ENCODE measurements around the gene PDCD2. TPM values are rescaled to one million over a fixed set of nuclear protein-coding genes. Genes with fewer than 3 reads are reported as not detected.

Gene PDCD2
- total RNA-seq, 4 donors from 2014 or later, result 52.0 to 59.3 (median 56.1) TPM

GRCh38 chr6:170554796-170555137 lies 29.7 kb downstream of the PDCD2 start:
- peak overlapping the region; percentile 52 to 95 (median 94) for H3K27ac ChIP-seq
- H3K4me1 ChIP-seq, result peaks cover 17 to 52% (median 30%) of the 10 kb centered on the region in 3 donors
- 0 to 2% methylated on average over 5 to 7 of the region's 7 CpGs for WGBS, 2 donors (ENCODE audit: low coverage in 1 of 2)
- peak overlapping the region; percentile 50 to 81 for H3K4me3 ChIP-seq
- ATAC-seq, result no peak
- no peaks in the 10 kb centered on the region for H3K9me3 ChIP-seq
- no peaks in the 10 kb centered on the region for H3K27me3 ChIP-seq
- H3K36me3 ChIP-seq, result peaks cover 0 to 38% of the 10 kb centered on the region in 2 donors
- no peak for TF ChIP-seq POLR2A (IDR thresholded peaks at IDR 0.05)

GRCh38 chr6:170554013-170554795 lies 30.2 kb downstream of the PDCD2 start, which contains the start of gene TBP:
TBP (plus strand) TSS chr6:170554369; CDS start chr6:170557030, 2,661 bp downstream.
- ATAC-seq, result peak; percentile 97
- H3K4me1 ChIP-seq, result peaks cover 18 to 58% (median 31%) of the 10 kb centered on the region in 3 donors
- TF ChIP-seq EP300 (IDR thresholded peaks at IDR 0.05), result no peak
- peak in 1 of 4 experiments; percentile 2 for TF ChIP-seq CTCF (IDR thresholded peaks at IDR 0.05)
- TF ChIP-seq POLR2A (IDR thresholded peaks at IDR 0.05), result peak; percentile 21 to 58
- peak; percentile 90 for TF ChIP-seq POLR2AphosphoS5 (IDR thresholded peaks at IDR 0.05)
- WGBS, 2 donors (ENCODE audit: low coverage in 1 of 2), result 0% methylated on average over 12 to 13 of the region's 51 CpGs
- H3K27me3 ChIP-seq, result no peaks in the 10 kb centered on the region
- peaks cover 0 to 38% of the 10 kb centered on the region in 2 donors for H3K36me3 ChIP-seq
- H3K9me3 ChIP-seq, result no peaks in the 10 kb centered on the region
- H3K27ac ChIP-seq, result peak within 1 kb of the TSS; percentile 91 to 95 (median 94)
- H3K4me3 ChIP-seq, result peak within 1 kb of the TSS; percentile 50 to 81

DNA sequence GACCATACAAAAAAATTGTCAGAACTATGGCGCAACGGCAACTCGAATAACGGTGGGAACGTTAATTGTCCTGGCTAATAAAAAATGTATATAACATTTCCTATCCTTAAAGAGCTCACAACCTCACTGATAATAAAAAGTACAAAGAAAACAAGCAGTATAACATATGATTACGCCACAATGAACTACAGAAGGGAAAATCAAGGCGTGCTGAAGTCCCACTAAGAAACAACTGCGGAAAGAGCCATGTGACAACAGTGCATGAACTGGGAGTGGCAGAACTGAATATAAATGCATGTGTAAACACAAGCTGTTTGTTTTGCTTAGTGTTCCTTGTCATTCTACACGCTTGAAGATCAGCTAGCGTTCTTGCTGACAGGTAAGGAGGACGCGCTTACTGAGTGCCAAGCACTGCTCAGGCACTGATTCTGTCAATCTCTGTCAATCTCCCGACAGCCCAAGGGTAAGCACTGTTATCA lies 30.9 kb downstream of the PDCD2 start:
- H3K27me3 ChIP-seq, result no peaks in the 10 kb centered on the region
- no peaks in the 10 kb centered on the region for H3K9me3 ChIP-seq
- ATAC-seq, result peak; percentile 42
- H3K36me3 ChIP-seq, result peaks cover 0 to 38% of the 10 kb centered on the region in 2 donors
- H3K27ac ChIP-seq, result peak overlapping the region; percentile 91 to 95 (median 94)
- TF ChIP-seq POLR2A (IDR thresholded peaks at IDR 0.05), result no peak
- no peak for TF ChIP-seq CTCF (IDR thresholded peaks at IDR 0.05)
- TF ChIP-seq EP300 (IDR thresholded peaks at IDR 0.05), result no peak
- no peak for TF ChIP-seq POLR2AphosphoS5 (IDR thresholded peaks at IDR 0.05)
- 1% methylated on average over 12 to 13 of the region's 13 CpGs for WGBS, 2 donors (ENCODE audit: low coverage in 1 of 2)
- H3K4me1 ChIP-seq, result peaks cover 19 to 64% (median 31%) of the 10 kb centered on the region in 3 donors
- H3K4me3 ChIP-seq, result peak overlapping the region; percentile 50 to 81

GRCh38 chr6:170552765-170553533 lies 31.5 kb downstream of the PDCD2 start, which contains the start of gene PSMB1:
PSMB1 (minus strand) TSS chr6:170553307; CDS start chr6:170553242, 65 bp downstream.
- Histone ChIP-seq H3K4me3 (peak within 1 kb of the TSS; percentile 50 to 81), H3K27me3 (no peaks in the 10 kb centered on the region), H3K27ac (peak within 1 kb of the TSS; percentile 91 to 95 (median 94)), H3K36me3 (peaks cover 2 to 38% of the 10 kb centered on the region in 2 donors), H3K4me1 (peaks cover 19 to 67% (median 31%) of the 10 kb centered on the region in 3 donors), H3K9me3 (no peaks in the 10 kb centered on the region)
- peak; percentile 82 for ATAC-seq
- 0 to 1% methylated on average over 27 to 32 of the region's 41 CpGs for WGBS, 2 donors (ENCODE audit: low coverage in 1 of 2)
- TF ChIP-seq CTCF (IDR thresholded peaks at IDR 0.05) (peak in 1 of 4 experiments; percentile 10), POLR2AphosphoS5 (IDR thresholded peaks at IDR 0.05) (peak; percentile 98), EP300 (IDR thresholded peaks at IDR 0.05) (no peak), POLR2A (IDR thresholded peaks at IDR 0.05) (peak; percentile 85 to 88)

- peaks cover 26 to 100% of the 10 kb centered on the region in 2 donors for H3K36me3 ChIP-seq
- 13 to 27% methylated on average over 2 of the region's 2 CpGs for WGBS, 2 donors (ENCODE audit: low coverage in 1 of 2)
- H3K27ac ChIP-seq, result no peak overlapping the region
- TF ChIP-seq POLR2A (IDR thresholded peaks at IDR 0.05), result no peak
- TF ChIP-seq EP300 (IDR thresholded peaks at IDR 0.05), result no peak
- TF ChIP-seq CTCF (IDR thresholded peaks at IDR 0.05), result no peak
- no peak for TF ChIP-seq POLR2AphosphoS5 (IDR thresholded peaks at IDR 0.05)
- no peak for ATAC-seq
- H3K4me1 ChIP-seq, result peaks cover 6 to 27% (median 7%) of the 10 kb centered on the region in 3 donors
- no peaks in the 10 kb centered on the region for H3K27me3 ChIP-seq
- no peaks in the 10 kb centered on the region for H3K9me3 ChIP-seq
- H3K4me3 ChIP-seq, result no peak overlapping the region
Measured at GRCh38 chr6:170545405-170545804, 39.0 kb downstream of the PDCD2 start.

Measured in gastroesophageal sphincter (tissue), 4 donors.